K562 (cell line): ENCODE results near the gene MYO3B. TPM values are rescaled to one million over a fixed set of nuclear protein-coding genes. Genes with fewer than 3 reads are reported as not detected.

Experiments
- CHCHD3 ChIP-seq: fragments of 250-450 bp; sonication (Bioruptor Pico); IDR thresholded peaks from 2 replicates; pipeline ENCODE4 v2.1.2; 2022; ENCODE audit warnings: mild to moderate bottlenecking
- CREB3L1 ChIP-seq: fragments of 450-650 bp; IDR thresholded peaks from 2 replicates; pipeline ENCODE4 v1.6.1; 2014; ENCODE audit warnings: low read depth, mild to moderate bottlenecking, moderate library complexity, borderline replicate concordance
- CREM ChIP-seq: IDR thresholded peaks from 2 replicates; pipeline ENCODE4 v1.6.1; 2014; ENCODE audit warnings: antibody characterized with exemption, low read depth
- ETV6 ChIP-seq, 3 experiments: fragments of 150-350 bp in 1 of 3; sonication (generic) in 1 of 3; formaldehyde crosslinking in 1 of 3; IDR thresholded peaks; 2 replicates each; pipeline versions ENCODE4 v1.6.1 to v1.8.0; 2014 to 2022; ENCODE audit warnings: borderline replicate concordance in 2 of 3, low read depth in 2 of 3, antibody characterized with exemption in 1 of 3, low read length in 1 of 3, mild to moderate bottlenecking in 1 of 3, missing genetic modification reagents in 1 of 3
- GATA2 ChIP-seq: sonication (generic); formaldehyde crosslinking; IDR thresholded peaks from 2 replicates; pipeline ENCODE4 v1.4.0; 2020; ENCODE audit warnings: mild to moderate bottlenecking, missing genetic modification reagents
- KLF10 ChIP-seq: fragments of 250-450 bp; sonication (Bioruptor Pico); IDR thresholded peaks from 2 replicates; pipeline ENCODE4 v1.6.1; 2021; ENCODE audit warnings: matching md5 sums
- RBM14 ChIP-seq: fragments of 200-400 bp; formaldehyde crosslinking; IDR thresholded peaks from 2 replicates; pipeline ENCODE4 v1.6.1; 2018; ENCODE audit warnings: low read depth, mild to moderate bottlenecking, low read length, moderate library complexity, borderline replicate concordance; ENCODE audit not compliant: insufficient read depth
- RBM34 ChIP-seq: fragments of 200-400 bp; formaldehyde crosslinking; IDR thresholded peaks from 2 replicates; pipeline ENCODE4 v1.6.1; 2018; ENCODE audit warnings: low read length, borderline replicate concordance; ENCODE audit not compliant: insufficient read depth
- RHOXF2B ChIP-seq: fragments of 250-450 bp; sonication (Bioruptor Pico); conservative IDR thresholded peaks from 2 replicates; pipeline ENCODE4 v1.5.1; 2021
- SRSF9 ChIP-seq: fragments of 200-400 bp; formaldehyde crosslinking; IDR thresholded peaks from 2 replicates; pipeline ENCODE4 v1.6.1; 2017; ENCODE audit warnings: low read depth, low read length, borderline replicate concordance
- USF1 ChIP-seq: sonication (generic); formaldehyde crosslinking; IDR thresholded peaks from 2 replicates; pipeline ENCODE4 v1.9.0; 2022; ENCODE audit warnings: mild to moderate bottlenecking, missing genetic modification reagents
- ZBTB49 ChIP-seq: sonication (generic); formaldehyde crosslinking; IDR thresholded peaks from 2 replicates; pipeline ENCODE4 v1.8.0; 2022; ENCODE audit warnings: missing genetic modification reagents, mild to moderate bottlenecking, borderline replicate concordance
- polyA plus RNA-seq, 8 experiments: library from polyadenylated mRNA; depleted of rRNA in 4 of 8; stranded (reverse) in 5 of 8; unstranded in 3 of 8; fragments of >200 nt; fragmentation: Nextera tagmentation in 2 of 8; fragmentation: Illumina TruSeq in 1 of 8; extraction: Ambion mirVana in 2 of 8; extraction: Trizol in 1 of 8; gene quantifications; 2 replicates each; pipeline versions ENCODE4 v1.2.1 to v1.2.3, GENCODE V29; 2011 to 2014; ENCODE audit warnings: inconsistent platforms in 1 of 8, missing spikeins in 1 of 8
- total RNA-seq, 7 experiments: library from RNA; depleted of rRNA in 6 of 7; stranded (reverse); fragments of >200 nt in 6 of 7; fragmentation: Illumina TruSeq in 2 of 7; extraction: Trizol in 2 of 7; gene quantifications; 2 replicates each; pipeline versions ENCODE4 v1.2.1 to v1.2.3, GENCODE V29; 2011 to 2021; ENCODE audit warnings: low replicate concordance in 1 of 7
- TF ChIP-seq, protein P1 (sequence below), 2 experiments: fragments of 150-350 bp in 1 of 2; IDR thresholded peaks; 2 replicates each; pipeline ENCODE4 v1.6.1; 2012 to 2016; ENCODE audit warnings: low read depth in 2 of 2, low read length in 2 of 2, mild to moderate bottlenecking in 1 of 2, moderate library complexity in 1 of 2

Gene MYO3B
- total and polyA plus RNA-seq, 9 of the 15 experiments (the other 6 are each of a cell fraction or from before 2014, with no cell fraction given), result 2.7 to 6.5 (median 3.6) TPM

GRCh38 chr2:170362871-170363631, 185.1 kb downstream of the MYO3B start (continued):
- TF ChIP-seq CREB3L1, result 0 out of 2 replicates have a peak, but pooled peaks have one; percentile 9
- no peak for TF ChIP-seq CREM
- no peak for TF ChIP-seq RBM14
- no peak; the same call in 1 of the 2 replicates for TF ChIP-seq GATA2 (CRISPR knock-in tag)
- no peak for TF ChIP-seq CHCHD3 (CRISPR knock-in tag)
- TF ChIP-seq, protein P1, sequence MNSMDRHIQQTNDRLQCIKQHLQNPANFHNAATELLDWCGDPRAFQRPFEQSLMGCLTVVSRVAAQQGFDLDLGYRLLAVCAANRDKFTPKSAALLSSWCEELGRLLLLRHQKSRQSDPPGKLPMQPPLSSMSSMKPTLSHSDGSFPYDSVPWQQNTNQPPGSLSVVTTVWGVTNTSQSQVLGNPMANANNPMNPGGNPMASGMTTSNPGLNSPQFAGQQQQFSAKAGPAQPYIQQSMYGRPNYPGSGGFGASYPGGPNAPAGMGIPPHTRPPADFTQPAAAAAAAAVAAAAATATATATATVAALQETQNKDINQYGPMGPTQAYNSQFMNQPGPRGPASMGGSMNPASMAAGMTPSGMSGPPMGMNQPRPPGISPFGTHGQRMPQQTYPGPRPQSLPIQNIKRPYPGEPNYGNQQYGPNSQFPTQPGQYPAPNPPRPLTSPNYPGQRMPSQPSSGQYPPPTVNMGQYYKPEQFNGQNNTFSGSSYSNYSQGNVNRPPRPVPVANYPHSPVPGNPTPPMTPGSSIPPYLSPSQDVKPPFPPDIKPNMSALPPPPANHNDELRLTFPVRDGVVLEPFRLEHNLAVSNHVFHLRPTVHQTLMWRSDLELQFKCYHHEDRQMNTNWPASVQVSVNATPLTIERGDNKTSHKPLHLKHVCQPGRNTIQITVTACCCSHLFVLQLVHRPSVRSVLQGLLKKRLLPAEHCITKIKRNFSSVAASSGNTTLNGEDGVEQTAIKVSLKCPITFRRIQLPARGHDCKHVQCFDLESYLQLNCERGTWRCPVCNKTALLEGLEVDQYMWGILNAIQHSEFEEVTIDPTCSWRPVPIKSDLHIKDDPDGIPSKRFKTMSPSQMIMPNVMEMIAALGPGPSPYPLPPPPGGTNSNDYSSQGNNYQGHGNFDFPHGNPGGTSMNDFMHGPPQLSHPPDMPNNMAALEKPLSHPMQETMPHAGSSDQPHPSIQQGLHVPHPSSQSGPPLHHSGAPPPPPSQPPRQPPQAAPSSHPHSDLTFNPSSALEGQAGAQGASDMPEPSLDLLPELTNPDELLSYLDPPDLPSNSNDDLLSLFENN (IDR thresholded peaks at IDR 0.05; ENCODE audit: low read depth in 2 of 2, low read length in 2 of 2), result peak in 1 of 2 experiments; percentile 60; a peak in 1 of 4 replicates
- no peak for TF ChIP-seq ZBTB49
- no peak for TF ChIP-seq RHOXF2B
- TF ChIP-seq KLF10 (CRISPR knock-in tag), result no peak
- no peak for TF ChIP-seq ETV6 (IDR thresholded peaks at IDR 0.05; ENCODE audit: borderline replicate concordance in 1 of 2, low read depth in 2 of 2, low read length in 1 of 2)
- no peak for TF ChIP-seq ETV6 (CRISPR knock-in tag; IDR thresholded peaks at IDR 0.05; ENCODE audit: borderline replicate concordance)
- no peak for TF ChIP-seq SRSF9
- no peak for TF ChIP-seq RBM34
- TF ChIP-seq USF1 (CRISPR knock-in tag), result no peak
